SK-N-SH (cell line): Measurements from ENCODE around the gene KCNJ15. TPM values are rescaled to one million over a fixed set of nuclear protein-coding genes. Genes with fewer than 3 reads are reported as not detected.

Experiments
- CTCF ChIA-PET: fragments of 300-600, 350-600 bp; formaldehyde crosslinking; extraction: SDS; loops from one replicate; lab custom pipeline; 2021; lab: Yijun Ruan, JAX
- POLR2A ChIA-PET: fragments of 350-600 bp; sonication (Branson Sonifier 250); formaldehyde crosslinking; extraction: SDS; loops from one replicate; lab custom pipeline; 2020; ENCODE audit warnings: antibody characterized with exemption, inconsistent platforms; lab: Yijun Ruan, JAX
- DNase-seq: peaks from one replicate; pipeline ENCODE4 v3.0.0; 2012
- H2AFZ ChIP-seq: fragments of 200-600 bp; sonication (generic); 2 replicates; pipeline ENCODE4 v1.8.1; 2016; ENCODE audit warnings: antibody characterized with exemption, mild to moderate bottlenecking, low read depth
- H3F3A ChIP-seq: fragments of 200-600 bp; sonication (generic); replicated peaks from 2 replicates; pipeline ENCODE3; 2016; ENCODE audit warnings: antibody characterized with exemption, mild to moderate bottlenecking; ENCODE audit not compliant: insufficient read depth
- H3K27ac ChIP-seq, 2 experiments: fragments of 200-500 bp in 1 of 2; fragments of 200-600 bp in 1 of 2; sonication (Bioruptor generic) in 1 of 2; sonication (generic), shearing (Covaris generic) in 1 of 2; 2 replicates each; pipeline versions ENCODE4 v1.5.1 to v1.6.1; 2014 to 2016; ENCODE audit warnings: low read depth in 2 of 2, inconsistent platforms in 1 of 2, low read length in 1 of 2, mild to moderate bottlenecking in 1 of 2, mixed read lengths in 1 of 2
- H3K27me3 ChIP-seq: fragments of 200-600 bp; sonication (generic), shearing (Covaris generic); 2 replicates; pipeline ENCODE4 v1.6.1; 2016; ENCODE audit warnings: mixed run types; ENCODE audit not compliant: insufficient read depth
- H3K36me3 ChIP-seq, 2 experiments: fragments of 200-500 bp in 1 of 2; fragments of 200-600 bp in 1 of 2; sonication (Bioruptor generic) in 1 of 2; sonication (generic) in 1 of 2; replicated peaks in 1 of 2; 2 replicates each; pipeline versions ENCODE3 to v1.5.1; 2014 to 2016; ENCODE audit warnings: low read length in 1 of 2, mild to moderate bottlenecking in 1 of 2; ENCODE audit not compliant: insufficient read depth in 2 of 2, control insufficient read depth in 1 of 2
- H3K4me1 ChIP-seq, 2 experiments: fragments of 200-500 bp in 1 of 2; fragments of 200-600 bp in 1 of 2; sonication (Bioruptor generic) in 1 of 2; sonication (generic), shearing (Covaris generic) in 1 of 2; 2 replicates each; pipeline versions ENCODE4 v1.5.1 to v1.6.1; 2014 to 2016; ENCODE audit warnings: low read depth in 1 of 2, low read length in 1 of 2, mixed run types in 1 of 2; ENCODE audit not compliant: insufficient read depth in 2 of 2, control insufficient read depth in 1 of 2
- H3K4me2 ChIP-seq: fragments of 200-600 bp; sonication (generic), shearing (Covaris generic); 2 replicates; pipeline ENCODE4 v1.6.1; 2017; ENCODE audit warnings: mixed run types
- H3K4me3 ChIP-seq, 2 experiments: fragments of 200-500 bp in 1 of 2; fragments of 200-600 bp in 1 of 2; sonication (Bioruptor generic) in 1 of 2; sonication (generic), shearing (Covaris generic) in 1 of 2; 2 replicates each; pipeline versions ENCODE4 v1.5.1 to v1.8.1; 2014 to 2016; ENCODE audit warnings: low read depth in 2 of 2, inconsistent platforms in 1 of 2, low read length in 1 of 2, mild to moderate bottlenecking in 1 of 2, mixed read lengths in 1 of 2, moderate library complexity in 1 of 2
- H3K79me2 ChIP-seq: fragments of 200-600 bp; sonication (generic); 2 replicates; pipeline ENCODE4 v1.8.1; 2017; ENCODE audit warnings: mild to moderate bottlenecking; ENCODE audit not compliant: insufficient read depth
- H3K9ac ChIP-seq: fragments of 200-600 bp; sonication (generic); 2 replicates; pipeline ENCODE4 v1.6.1; 2017; ENCODE audit warnings: mixed run types
- H3K9me2 ChIP-seq: fragments of 200-600 bp; sonication (generic); 2 replicates; pipeline ENCODE4 v1.6.1; 2017; ENCODE audit warnings: mixed run types
- H3K9me3 ChIP-seq: fragments of 200-600 bp; sonication (generic); 2 replicates; pipeline ENCODE4 v1.6.1; 2017; ENCODE audit warnings: mixed run types, mild to moderate bottlenecking, moderate library complexity
- H4K20me1 ChIP-seq: fragments of 200-600 bp; sonication (generic); 2 replicates; pipeline ENCODE4 v1.6.1; 2017; ENCODE audit warnings: mild to moderate bottlenecking, mixed run types; ENCODE audit not compliant: insufficient read depth
- CHD2 ChIP-seq: fragments of 150-350 bp; IDR thresholded peaks from 2 replicates; pipeline ENCODE4 v1.6.1; 2018; ENCODE audit warnings: low read length; ENCODE audit not compliant: partially characterized antibody
- EP300 ChIP-seq, 2 experiments: IDR thresholded peaks; 2 replicates each; pipeline versions ENCODE4 v1.4.0 to v1.6.1; 2012; ENCODE audit warnings: borderline replicate concordance in 1 of 2, low read depth in 1 of 2, low read length in 1 of 2
- FOSL2 ChIP-seq: IDR thresholded peaks from 2 replicates; pipeline ENCODE4 v1.4.0; 2012; ENCODE audit warnings: low read depth, mild to moderate bottlenecking, moderate library complexity, borderline replicate concordance
- FOXJ3 ChIP-seq: sonication (generic); formaldehyde crosslinking; IDR thresholded peaks from 2 replicates; pipeline ENCODE4 v1.5.1; 2020; ENCODE audit warnings: mild to moderate bottlenecking, missing genetic modification reagents
- FOXM1 ChIP-seq: IDR thresholded peaks from 2 replicates; pipeline ENCODE4 v1.4.0; 2012; ENCODE audit warnings: low read depth, mild to moderate bottlenecking
- GABPA ChIP-seq: IDR thresholded peaks from 2 replicates; pipeline ENCODE4 v1.4.0; 2012; ENCODE audit warnings: low read depth, mild to moderate bottlenecking
- GATA2 ChIP-seq: sonication (generic); formaldehyde crosslinking; IDR thresholded peaks from 2 replicates; pipeline ENCODE4 v1.5.0; 2020; ENCODE audit warnings: mild to moderate bottlenecking, missing genetic modification reagents
- IRF3 ChIP-seq: fragments of 150-350 bp; IDR thresholded peaks from 2 replicates; pipeline ENCODE4 v1.6.1; 2016; ENCODE audit warnings: mild to moderate bottlenecking, low read depth, low read length
- JUND ChIP-seq: IDR thresholded peaks from 2 replicates; pipeline ENCODE4 v1.4.0; 2012
- MEF2A ChIP-seq: IDR thresholded peaks from 2 replicates; pipeline ENCODE4 v1.4.0; 2012; ENCODE audit warnings: low read depth, borderline replicate concordance
- MXI1 ChIP-seq: IDR thresholded peaks from 2 replicates; pipeline ENCODE4 v1.6.1; 2012; ENCODE audit warnings: mild to moderate bottlenecking, low read depth, low read length, improper control_type of control experiment
- PBX3 ChIP-seq: IDR thresholded peaks from 2 replicates; pipeline ENCODE4; 2012
- POLR2AphosphoS5 ChIP-seq: IDR thresholded peaks from 2 replicates; pipeline ENCODE4 v1.6.1; 2012; ENCODE audit warnings: low read depth, low read length
- RAD21 ChIP-seq: IDR thresholded peaks from 2 replicates; pipeline ENCODE4 v1.6.1; 2012; ENCODE audit warnings: mild to moderate bottlenecking, low read length
- SIN3A ChIP-seq: IDR thresholded peaks from 2 replicates; pipeline ENCODE4 v1.6.1; 2012; ENCODE audit warnings: low read depth, mild to moderate bottlenecking, low read length, moderate library complexity, borderline replicate concordance
- TCF12 ChIP-seq: IDR thresholded peaks from 2 replicates; pipeline ENCODE4 v1.4.0; 2012
- ZBTB33 ChIP-seq: IDR thresholded peaks from 2 replicates; pipeline ENCODE4 v1.4.0; 2012; ENCODE audit warnings: low read depth, borderline replicate concordance
- WGBS: methylation state at CpG from one replicate; pipeline ENCODE4 v1.1.6; 2017; ENCODE audit warnings: low lambda C conversion rate; 5-methylcytosine and 5-hydroxymethylcytosine counted together
- polyA plus RNA-seq, 3 experiments: library from polyadenylated mRNA; depleted of rRNA; stranded (reverse); fragments of >200 nt; gene quantifications; 2 replicates each; pipeline ENCODE4 v1.2.3, GENCODE V29; 2012
- TF ChIP-seq, protein P1 (sequence below): IDR thresholded peaks from 2 replicates; pipeline ENCODE4 v1.4.0; 2012; ENCODE audit warnings: low read depth
- TF ChIP-seq, protein P2 (sequence below): fragments of 150-350 bp; IDR thresholded peaks from 2 replicates; pipeline ENCODE4 v1.6.1; 2017; ENCODE audit warnings: antibody characterized with exemption, low read length, low read depth, borderline replicate concordance

KCNJ15 gene
- polyA plus RNA-seq, 1 of the 3 experiments (the other 2 are of a cell fraction) = 0.03 TPM

- H3K4me2 ChIP-seq = no peak overlapping the region
- no peaks in the 10 kb centered on the region for H3K9me2 ChIP-seq
- H3K9ac ChIP-seq = no peak overlapping the region
- H4K20me1 ChIP-seq = no peaks in the 10 kb centered on the region
- TF ChIP-seq IRF3 = no peak
- no peak for TF ChIP-seq JUND
- TF ChIP-seq CHD2 = no peak
- no peak for TF ChIP-seq FOXM1
- TF ChIP-seq GABPA = no peak
- TF ChIP-seq FOSL2 = no peak
- TF ChIP-seq MEF2A = no peak
- TF ChIP-seq FOXJ3 (CRISPR knock-in tag) = no peak
- no peak for TF ChIP-seq GATA2 (CRISPR knock-in tag)
- TF ChIP-seq, protein P1, sequence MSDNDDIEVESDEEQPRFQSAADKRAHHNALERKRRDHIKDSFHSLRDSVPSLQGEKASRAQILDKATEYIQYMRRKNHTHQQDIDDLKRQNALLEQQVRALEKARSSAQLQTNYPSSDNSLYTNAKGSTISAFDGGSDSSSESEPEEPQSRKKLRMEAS = no peak
- no peak for TF ChIP-seq POLR2AphosphoS5
- TF ChIP-seq, protein P2, sequence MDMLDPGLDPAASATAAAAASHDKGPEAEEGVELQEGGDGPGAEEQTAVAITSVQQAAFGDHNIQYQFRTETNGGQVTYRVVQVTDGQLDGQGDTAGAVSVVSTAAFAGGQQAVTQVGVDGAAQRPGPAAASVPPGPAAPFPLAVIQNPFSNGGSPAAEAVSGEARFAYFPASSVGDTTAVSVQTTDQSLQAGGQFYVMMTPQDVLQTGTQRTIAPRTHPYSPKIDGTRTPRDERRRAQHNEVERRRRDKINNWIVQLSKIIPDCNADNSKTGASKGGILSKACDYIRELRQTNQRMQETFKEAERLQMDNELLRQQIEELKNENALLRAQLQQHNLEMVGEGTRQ = no peak
- no peak for TF ChIP-seq PBX3
- TF ChIP-seq SIN3A = no peak
- H3K27ac ChIP-seq = no peak overlapping the region
- H3K36me3 ChIP-seq = no peaks in the 10 kb centered on the region
- H3K79me2 ChIP-seq = no peaks in the 10 kb centered on the region
- H3K9me3 ChIP-seq = no peaks in the 10 kb centered on the region
- H3K4me3 ChIP-seq = no peak overlapping the region
- H3K4me1 ChIP-seq = no peaks in the 10 kb centered on the region
- DNase-seq = no peak
- ChIA-PET CTCF (no interaction called here), POLR2A (no interaction called here)
- H3F3A ChIP-seq = peaks cover 20% of the 10 kb centered on the region
- H3K27me3 ChIP-seq = no peaks in the 10 kb centered on the region
- WGBS = 100% methylated on average over 1 of the region's 1 CpG
- H2AFZ ChIP-seq = no peak overlapping the region
Measured at GRCh38 chr21:38265166-38265565, 8.4 kb downstream of the KCNJ15 start.

DNA sequence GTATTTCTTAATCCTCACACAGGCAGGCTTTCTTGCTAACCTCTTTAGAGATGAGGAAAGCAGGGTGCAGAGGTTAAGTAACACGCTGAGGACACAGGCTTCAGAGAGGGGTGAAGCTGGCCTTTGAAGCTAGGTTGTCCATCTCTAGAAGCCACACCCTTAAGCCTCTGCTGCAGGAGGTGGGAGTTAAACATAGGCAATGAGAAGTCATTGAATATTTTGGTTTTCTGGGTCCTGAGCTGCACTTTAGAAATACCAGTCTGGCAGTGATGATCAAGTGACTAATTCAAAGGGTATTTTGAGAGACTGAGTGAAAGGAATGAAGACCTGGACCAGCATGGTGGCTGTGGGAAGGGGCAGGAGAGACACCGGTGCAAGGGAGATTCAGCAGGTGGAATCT lies 9.9 kb downstream of the KCNJ15 start:
- Histone ChIP-seq H3K9ac (no peak overlapping the region), H3K4me2 (peak overlapping the region; percentile 32; the same call in 1 of the 2 replicates), H3K27me3 (no peaks in the 10 kb centered on the region), H3K36me3 (no peaks in the 10 kb centered on the region), H3K4me1 (no peaks in the 10 kb centered on the region), H3K9me3 (no peaks in the 10 kb centered on the region), H3K79me2 (no peaks in the 10 kb centered on the region), H4K20me1 (no peaks in the 10 kb centered on the region), H2AFZ (peak overlapping the region; percentile 29; the same call in 1 of the 2 replicates), H3F3A (peaks cover 20% of the 10 kb centered on the region), H3K9me2 (no peaks in the 10 kb centered on the region), H3K4me3 (no peak overlapping the region; a peak in 1 of 4 replicates), H3K27ac (peak overlapping the region in 1 of 2 experiments; percentile 45; a peak in 2 of 4 replicates)
- WGBS = 64% methylated on average over 2 of the region's 2 CpGs
- CTCF ChIA-PET = no interaction called here
- DNase-seq = no peak
- POLR2A ChIA-PET = no interaction called here
- no peak for TF ChIP-seq TCF12
- TF ChIP-seq FOSL2 = no peak
- TF ChIP-seq MEF2A = no peak
- peak; percentile 14; the same call in 1 of the 2 replicates for TF ChIP-seq PBX3
- TF ChIP-seq MXI1 = no peak
- no peak for TF ChIP-seq ZBTB33
- TF ChIP-seq EP300 (IDR thresholded peaks at IDR 0.05; ENCODE audit: borderline replicate concordance in 1 of 2, low read depth in 1 of 2, low read length in 1 of 2) = peak in 1 of 2 experiments; percentile 20; a peak in 1 of 4 replicates
- TF ChIP-seq, protein P2 = no peak
- TF ChIP-seq POLR2AphosphoS5 = no peak
- TF ChIP-seq RAD21 = no peak
- peak; percentile 35; the same call in 1 of the 2 replicates for TF ChIP-seq JUND
